HepG2 (cell line): ENCODE data around the gene TOP1. TPM values are rescaled to one million over a fixed set of nuclear protein-coding genes. Genes with fewer than 3 reads are reported as not detected.

Experiments
- ATAC-seq: fragments of 200-7000 bp; cut with Tn5 transposase; 3 replicates; pipeline ENCODE4 v1.9.1; 2020; ENCODE audit warnings: mild to moderate bottlenecking, moderate library complexity
- BruUV-seq: library from RNA; stranded (reverse); fragments of 400-500 nt; replicated peaks from 2 replicates; lab custom pipeline; 2021; lab: Mats Ljungman, UMichigan
- CTCF ChIA-PET: fragments of 300-600 bp; formaldehyde crosslinking; extraction: SDS; loops from one replicate; lab custom pipeline; 2021; ENCODE audit warnings: low total read pairs, inconsistent platforms, low intra/inter-chr PET ratio; lab: Yijun Ruan, JAX
- POLR2A ChIA-PET: fragments of 350-600 bp; sonication (Branson Sonifier 250); formaldehyde crosslinking; loops from one replicate; lab custom pipeline; 2020; ENCODE audit warnings: antibody characterized with exemption, inconsistent platforms; lab: Yijun Ruan, JAX
- DNase-seq: peaks from one replicate; pipeline ENCODE4 v3.0.0-alpha.2; 2015; ENCODE audit warnings: low spot score
- FAIRE-seq: peaks from 3 replicates; lab custom pipeline; 2011; peaks lifted over from hg19 to GRCh38; lab: Jason Lieb, UNC
- H2AFZ ChIP-seq: one replicate; pipeline ENCODE4 v1.6.1; 2011; ENCODE audit warnings: low read length, inconsistent platforms
- H3K27ac ChIP-seq: fragments of 300-600 bp; 3 replicates; pipeline ENCODE4 v1.8.0; 2011; ENCODE audit warnings: mixed run types, mild to moderate bottlenecking, mixed read lengths, low read length, inconsistent platforms; ENCODE audit not compliant: insufficient read depth; ENCODE audit errors: extremely low read length
- H3K27me3 ChIP-seq, 2 experiments: fragments of 200-600 bp in 1 of 2; 2 replicates in 1 of 2; 3 replicates in 1 of 2; pipeline versions ENCODE4 v1.6.0 to v1.8.0; 2011; ENCODE audit warnings: low read length in 2 of 2, mild to moderate bottlenecking in 2 of 2, moderate library complexity in 2 of 2, inconsistent platforms in 1 of 2; ENCODE audit not compliant: insufficient read depth in 2 of 2, control insufficient read depth in 1 of 2
- H3K36me3 ChIP-seq, 2 experiments: fragments of 200-600 bp in 1 of 2; replicated peaks in 1 of 2; 2 replicates in 1 of 2; 3 replicates in 1 of 2; pipeline versions ENCODE4 v1.5.1 to v1.8.0; 2011; ENCODE audit warnings: low read length in 2 of 2, inconsistent platforms in 1 of 2; ENCODE audit not compliant: insufficient read depth in 2 of 2, control insufficient read depth in 1 of 2
- H3K4me1 ChIP-seq: 2 replicates; pipeline ENCODE4 v1.5.1; 2012; ENCODE audit warnings: low read length, inconsistent platforms; ENCODE audit not compliant: insufficient read depth
- H3K4me2 ChIP-seq: 2 replicates; pipeline ENCODE4 v1.6.0; 2011; ENCODE audit warnings: low read depth, low read length, inconsistent platforms
- H3K4me3 ChIP-seq, 3 experiments: fragments of 200-600 bp in 1 of 3; sonication (generic), shearing (Covaris generic) in 1 of 3; replicated peaks in 1 of 3; 2 replicates each; pipeline ENCODE4 v1.5.1; 2011 to 2016; ENCODE audit warnings: low read length in 3 of 3, inconsistent platforms in 2 of 3, low read depth in 2 of 3, mild to moderate bottlenecking in 2 of 3, control low read depth in 1 of 3, mixed read lengths in 1 of 3; ENCODE audit not compliant: insufficient read depth in 1 of 3
- H3K79me2 ChIP-seq: one replicate; pipeline ENCODE4 v1.6.1; 2011; ENCODE audit warnings: low read length, inconsistent platforms; ENCODE audit not compliant: insufficient read depth
- H3K9ac ChIP-seq: 2 replicates; pipeline ENCODE4 v1.6.0; 2011; ENCODE audit warnings: mild to moderate bottlenecking, low read depth, low read length, inconsistent platforms; ENCODE audit not compliant: insufficient read depth
- H3K9me3 ChIP-seq: 2 replicates; pipeline ENCODE4 v1.5.1; 2012; ENCODE audit warnings: mild to moderate bottlenecking, low read length
- H4K20me1 ChIP-seq: 2 replicates; pipeline ENCODE4 v1.6.0; 2011; ENCODE audit warnings: inconsistent platforms, mild to moderate bottlenecking, low read length, moderate library complexity; ENCODE audit not compliant: insufficient read depth
- HOXA7 ChIP-seq: sonication (generic); formaldehyde crosslinking; IDR thresholded peaks from 2 replicates; pipeline ENCODE4 v1.8.1; 2022; ENCODE audit warnings: mild to moderate bottlenecking, missing genetic modification reagents, moderate library complexity
- MNT ChIP-seq: fragments of 450-650 bp; IDR thresholded peaks from 2 replicates; pipeline ENCODE4 v1.6.1; 2016
- ZBTB10 ChIP-seq: sonication (generic); formaldehyde crosslinking; IDR thresholded peaks from 2 replicates; pipeline ENCODE4 v1.4.0; 2020; ENCODE audit warnings: missing genetic modification reagents, borderline replicate concordance
- ZBTB7A ChIP-seq: sonication (generic); formaldehyde crosslinking; IDR thresholded peaks from 2 replicates; pipeline ENCODE4 v1.8.0; 2022; ENCODE audit warnings: mild to moderate bottlenecking, missing genetic modification reagents
- ZNF251 ChIP-seq: sonication (generic); formaldehyde crosslinking; IDR thresholded peaks from 2 replicates; pipeline ENCODE4 v1.9.0; 2021; ENCODE audit warnings: mild to moderate bottlenecking, missing genetic modification reagents
- ZNF777 ChIP-seq: sonication (generic); formaldehyde crosslinking; IDR thresholded peaks from 2 replicates; pipeline ENCODE4 v1.4.0; 2020; ENCODE audit warnings: missing genetic modification reagents
- WGBS: methylation state at CpG from one replicate; pipeline ENCODE4 v1.1.6; 2017; ENCODE audit warnings: low lambda C conversion rate; 5-methylcytosine and 5-hydroxymethylcytosine counted together
- in situ Hi-C: cut with HindIII; loops from 2 replicates; pipeline ENCODE4 v1.10.0; 2017; ENCODE audit warnings: low pct_unique_long_range_greater_than_20kb; ENCODE audit not compliant: extremely low pct_ligation_motif_present
- intact Hi-C: fragments of 100-400 bp; cut with micrococcal nuclease; formaldehyde crosslinking; loops from one replicate; pipeline ENCODE4 v1.10.0; 2022; ENCODE audit not compliant: unreplicated experiment
- polyA plus RNA-seq, 8 experiments: library from polyadenylated mRNA; depleted of rRNA in 3 of 8; stranded (reverse) in 7 of 8; unstranded in 1 of 8; fragments of >200 nt; fragmentation: Illumina TruSeq in 4 of 8; extraction: Trizol in 4 of 8; gene quantifications; 2 replicates each; pipeline versions ENCODE4 v1.2.1 to v1.2.3, GENCODE V29; 2011 to 2016; ENCODE audit warnings: low read depth in 4 of 8, missing spikeins in 1 of 8, mixed read lengths in 1 of 8; ENCODE audit not compliant: insufficient read depth in 1 of 8
- total RNA-seq, 5 experiments: library from RNA; depleted of rRNA; stranded (reverse); fragments of >200 nt; fragmentation: Illumina TruSeq; extraction: Trizol; gene quantifications; 2 replicates each; pipeline ENCODE4 v1.2.3, GENCODE V29; 2016; ENCODE audit warnings: low read depth in 1 of 5
- TF ChIP-seq, protein P1 (sequence below): sonication (generic); formaldehyde crosslinking; IDR thresholded peaks from 2 replicates; pipeline ENCODE4 v1.4.0; 2020; ENCODE audit warnings: missing genetic modification reagents
- TF ChIP-seq, protein P2 (sequence below): sonication (generic); formaldehyde crosslinking; IDR thresholded peaks from 2 replicates; pipeline ENCODE4 v1.4.0; 2020; ENCODE audit warnings: missing genetic modification reagents

Gene TOP1
- total and polyA plus RNA-seq, 2 of the 13 experiments (the other 11 are each of a cell fraction or from before 2014, with no cell fraction given), result 10.2 to 19.4 TPM

DNA sequence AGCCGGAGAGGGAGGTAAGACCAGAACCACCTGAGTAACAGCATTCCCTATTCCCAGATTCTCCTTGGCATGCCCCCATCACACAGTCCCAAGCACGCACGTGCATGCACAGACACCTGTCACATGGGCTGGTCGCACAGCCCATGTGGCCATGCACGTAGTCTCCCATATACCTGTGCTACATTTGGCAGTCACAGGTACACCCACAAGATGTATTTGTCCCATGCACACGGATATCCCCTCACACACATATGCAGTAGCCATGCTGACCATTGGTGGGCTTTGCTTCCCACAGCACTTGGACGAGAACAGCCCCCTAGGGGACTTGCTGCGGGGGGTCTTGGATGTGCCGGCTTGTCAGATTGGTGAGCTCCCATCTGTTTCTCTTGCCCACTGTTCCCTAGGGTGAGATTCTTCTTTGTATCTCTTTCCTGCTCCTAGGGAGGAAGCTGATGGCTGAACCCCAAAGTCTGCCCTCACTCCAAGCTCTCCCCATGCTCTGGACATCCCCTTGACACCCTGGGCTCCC, 140.6 kb downstream of the TOP1 start:
- FAIRE-seq, result no peak

More for the DNA sequence above, 140.6 kb downstream of the TOP1 start:
- no peak overlapping the region for H2AFZ ChIP-seq
- no TSS peak for BruUV-seq
- DNase-seq (no peak), ATAC-seq (no peak)
- CTCF ChIA-PET, result no interaction called here
- WGBS, result 98% methylated on average over 9 of the region's 9 CpGs
- no peak overlapping the region for H3K4me3 ChIP-seq
- POLR2A ChIA-PET, result no interaction called here
- TF ChIP-seq ZBTB7A (0 out of 2 replicates have a peak, but pooled peaks have one; percentile 10), ZBTB10 (CRISPR knock-in tag) (no peak), MNT (peak; percentile 76), ZNF777 (no peak), ZNF251 (no peak), HOXA7 (CRISPR knock-in tag) (peak; percentile 71; the same call in 1 of the 2 replicates)
- TF ChIP-seq, protein P1, sequence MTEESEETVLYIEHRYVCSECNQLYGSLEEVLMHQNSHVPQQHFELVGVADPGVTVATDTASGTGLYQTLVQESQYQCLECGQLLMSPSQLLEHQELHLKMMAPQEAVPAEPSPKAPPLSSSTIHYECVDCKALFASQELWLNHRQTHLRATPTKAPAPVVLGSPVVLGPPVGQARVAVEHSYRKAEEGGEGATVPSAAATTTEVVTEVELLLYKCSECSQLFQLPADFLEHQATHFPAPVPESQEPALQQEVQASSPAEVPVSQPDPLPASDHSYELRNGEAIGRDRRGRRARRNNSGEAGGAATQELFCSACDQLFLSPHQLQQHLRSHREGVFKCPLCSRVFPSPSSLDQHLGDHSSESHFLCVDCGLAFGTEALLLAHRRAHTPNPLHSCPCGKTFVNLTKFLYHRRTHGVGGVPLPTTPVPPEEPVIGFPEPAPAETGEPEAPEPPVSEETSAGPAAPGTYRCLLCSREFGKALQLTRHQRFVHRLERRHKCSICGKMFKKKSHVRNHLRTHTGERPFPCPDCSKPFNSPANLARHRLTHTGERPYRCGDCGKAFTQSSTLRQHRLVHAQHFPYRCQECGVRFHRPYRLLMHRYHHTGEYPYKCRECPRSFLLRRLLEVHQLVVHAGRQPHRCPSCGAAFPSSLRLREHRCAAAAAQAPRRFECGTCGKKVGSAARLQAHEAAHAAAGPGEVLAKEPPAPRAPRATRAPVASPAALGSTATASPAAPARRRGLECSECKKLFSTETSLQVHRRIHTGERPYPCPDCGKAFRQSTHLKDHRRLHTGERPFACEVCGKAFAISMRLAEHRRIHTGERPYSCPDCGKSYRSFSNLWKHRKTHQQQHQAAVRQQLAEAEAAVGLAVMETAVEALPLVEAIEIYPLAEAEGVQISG (CRISPR knock-in tag), result 0 out of 2 replicates have a peak, but pooled peaks have one; percentile 3
- TF ChIP-seq, protein P2, sequence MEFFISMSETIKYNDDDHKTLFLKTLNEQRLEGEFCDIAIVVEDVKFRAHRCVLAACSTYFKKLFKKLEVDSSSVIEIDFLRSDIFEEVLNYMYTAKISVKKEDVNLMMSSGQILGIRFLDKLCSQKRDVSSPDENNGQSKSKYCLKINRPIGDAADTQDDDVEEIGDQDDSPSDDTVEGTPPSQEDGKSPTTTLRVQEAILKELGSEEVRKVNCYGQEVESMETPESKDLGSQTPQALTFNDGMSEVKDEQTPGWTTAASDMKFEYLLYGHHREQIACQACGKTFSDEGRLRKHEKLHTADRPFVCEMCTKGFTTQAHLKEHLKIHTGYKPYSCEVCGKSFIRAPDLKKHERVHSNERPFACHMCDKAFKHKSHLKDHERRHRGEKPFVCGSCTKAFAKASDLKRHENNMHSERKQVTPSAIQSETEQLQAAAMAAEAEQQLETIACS (CRISPR knock-in tag), result 0 out of 2 replicates have a peak, but pooled peaks have one; percentile 22
- H4K20me1 ChIP-seq, result peaks cover 10% of the 10 kb centered on the region; the same call in 1 of the 2 replicates
- H3K4me2 ChIP-seq, result no peak overlapping the region
- no peaks in the 10 kb centered on the region for H3K9me3 ChIP-seq
- no peak overlapping the region for H3K27ac ChIP-seq
- peaks cover 80 to 94% of the 10 kb centered on the region in 2 experiments for H3K36me3 ChIP-seq
- H3K4me1 ChIP-seq, result no peaks in the 10 kb centered on the region
- H3K9ac ChIP-seq, result no peak overlapping the region
- no peaks in the 10 kb centered on the region for H3K27me3 ChIP-seq
- in situ Hi-C loops, result no loop called here
- no peaks in the 10 kb centered on the region for H3K79me2 ChIP-seq
- intact Hi-C loops, result no loop called here
